KBM-7 (cell line): Measurements from ENCODE around the gene SUPV3L1.
"Not testable (repeated sequence)": the region's sequence is repeated elsewhere in the genome, so short reads cannot be mapped to it uniquely, and the experiment has no call there.

ENCODE experiments used
- DNase-seq: peaks from one replicate; pipeline ENCODE4 v3.0.0-alpha.2; 2015
- in situ Hi-C: fragments of 300-500 bp; cut with MboI; formaldehyde crosslinking; loops from 2 replicates; pipeline ENCODE4 v1.14.3; 2020; ENCODE audit warnings: low sequenced_read_pairs, low pct_unique_long_range_greater_than_20kb, mixed read lengths

The SUPV3L1 gene

DNA sequence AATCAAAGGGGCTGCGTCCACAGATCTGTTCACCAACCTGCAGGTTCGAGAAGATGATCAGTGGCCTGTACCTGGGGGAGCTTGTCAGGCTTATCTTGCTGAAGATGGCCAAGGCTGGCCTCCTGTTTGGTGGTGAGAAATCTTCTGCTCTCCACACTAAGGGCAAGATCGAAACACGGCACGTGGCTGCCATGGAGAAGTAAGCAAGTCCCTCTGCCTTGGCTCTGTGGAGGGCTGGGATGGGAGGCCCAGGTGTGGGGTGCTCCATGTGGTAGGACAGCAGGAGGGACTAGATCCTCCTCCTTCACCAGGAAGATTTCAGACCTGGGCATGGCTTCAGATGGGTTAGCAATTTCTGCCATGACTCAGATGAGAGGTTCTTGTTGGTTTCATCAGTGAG is 66.0 kb downstream of the SUPV3L1 start:
- no peak for DNase-seq
- in situ Hi-C loops: loop anchor here (5.0 to 25.0 kb wide), 2 partner anchors 136 to 266 kb away; no protein-coding TSS in a partner anchor

GRCh38 chr10:69246581-69247312 is 66.7 kb downstream of the SUPV3L1 start:
- in situ Hi-C loops: loop anchor here (5.0 to 25.0 kb wide), 2 partner anchors 136 to 266 kb away; no protein-coding TSS in a partner anchor
- DNase-seq: no peak

- DNase-seq: no peak
- in situ Hi-C loops: loop anchor here (5.0 to 25.0 kb wide), 2 partner anchors 135 to 265 kb away; no protein-coding TSS in a partner anchor
These were observed 67.3 kb downstream of the SUPV3L1 start for GRCh38 chr10:69247313-69247710.

DNA sequence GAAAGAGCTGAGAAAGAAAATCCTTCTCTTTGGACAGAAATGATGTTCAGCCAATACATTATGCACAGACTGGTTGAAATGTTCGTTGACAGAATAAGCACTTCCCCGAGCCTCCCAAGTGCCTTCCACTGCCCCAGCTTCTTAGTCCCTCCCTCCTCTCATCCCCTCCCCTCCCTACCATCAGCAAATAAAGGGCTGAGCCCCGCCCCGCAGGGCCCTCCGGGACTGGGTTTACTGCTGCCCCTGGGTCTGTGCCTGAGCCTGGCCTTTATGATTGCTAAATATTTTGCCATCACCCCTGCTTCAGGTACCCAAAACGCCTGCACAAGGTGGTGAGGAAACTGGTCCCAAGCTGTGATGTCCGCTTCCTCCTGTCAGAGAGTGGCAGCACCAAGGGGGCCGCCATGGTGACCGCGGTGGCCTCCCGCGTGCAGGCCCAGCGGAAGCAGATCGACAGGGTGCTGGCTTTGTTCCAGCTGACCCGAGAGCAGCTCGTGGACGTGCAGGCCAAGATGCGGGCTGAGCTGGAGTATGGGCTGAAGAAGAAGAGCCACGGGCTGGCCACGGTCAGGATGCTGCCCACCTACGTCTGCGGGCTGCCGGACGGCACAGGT is 68.2 kb downstream of the SUPV3L1 start:
- in situ Hi-C loops: loop anchor here (5.0 to 25.0 kb wide), 2 partner anchors 134 to 264 kb away; no protein-coding TSS in a partner anchor

DNA sequence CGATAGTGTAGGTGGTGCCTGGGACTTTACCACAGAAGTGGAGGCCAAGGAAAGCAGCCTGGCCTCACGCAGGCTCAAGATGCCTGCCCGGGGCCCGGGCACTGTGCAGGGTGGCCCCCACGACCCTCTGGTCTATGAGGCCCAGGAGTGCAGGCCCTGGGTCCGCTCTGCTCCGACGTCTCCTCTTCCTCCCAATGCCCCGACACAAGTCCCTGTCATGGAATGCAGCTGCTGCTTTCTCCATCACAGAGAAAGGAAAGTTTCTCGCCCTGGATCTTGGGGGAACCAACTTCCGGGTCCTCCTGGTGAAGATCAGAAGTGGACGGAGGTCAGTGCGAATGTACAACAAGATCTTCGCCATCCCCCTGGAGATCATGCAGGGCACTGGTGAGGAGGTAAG is 70.0 kb downstream of the SUPV3L1 start:
- in situ Hi-C loops: no loop called here
- no peak for DNase-seq

More for the DNA sequence above, 68.2 kb downstream of the SUPV3L1 start:
- no peak for DNase-seq

GRCh38 chr10:69251417-69251816 is 71.4 kb downstream of the SUPV3L1 start:
- in situ Hi-C loops, DNase-seq: not testable (repeated sequence)

- in situ Hi-C loops: no loop called here
- DNase-seq: no peak
These were observed 73.1 kb downstream of the SUPV3L1 start for GRCh38 chr10:69253171-69253570.

DNA sequence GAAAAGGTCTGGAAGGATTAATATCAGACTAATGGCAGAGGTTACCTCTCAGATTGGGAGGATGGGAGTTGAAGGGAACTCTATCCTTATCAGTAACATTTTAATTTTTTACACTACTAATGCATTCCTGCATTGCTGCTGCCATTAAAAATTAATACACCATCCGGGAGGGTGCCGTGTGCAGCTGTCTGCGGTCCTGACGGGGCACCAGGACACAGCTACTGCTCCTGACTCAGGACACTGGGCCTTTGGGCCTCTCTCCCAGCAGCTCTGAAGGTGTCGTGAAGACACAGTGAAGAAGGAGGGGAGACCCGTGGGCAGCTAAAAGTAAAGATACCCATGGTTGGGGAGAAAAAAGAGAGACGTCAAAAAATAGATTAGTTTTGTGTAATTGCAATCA is 74.8 kb downstream of the SUPV3L1 start:
- in situ Hi-C loops: no loop called here
- no peak for DNase-seq
